Thyroid gland (tissue), 4 donors: ENCODE measurements around the gene FAM168A.

Experiments
- POLR2A ChIP-seq, 2 donors: fragments of 450-650 bp; IDR thresholded peaks; one replicate each; pipeline ENCODE4 v1.6.1; 2017; ENCODE audit warnings: antibody characterized with exemption in 2 of 2, mild to moderate bottlenecking in 2 of 2, moderate library complexity in 1 of 2
- TF ChIP-seq, protein P1 (sequence below), 6 experiments: fragments of 200-600 bp in 3 of 6; fragments of 450-650 bp in 3 of 6; sonication (generic) in 3 of 6; IDR thresholded peaks; one replicate each; pipeline ENCODE4 v1.5.1; 2016 to 2019; ENCODE audit warnings: antibody characterized with exemption in 6 of 6, mild to moderate bottlenecking in 2 of 6, inconsistent platforms in 1 of 6, moderate library complexity in 1 of 6

DNA sequence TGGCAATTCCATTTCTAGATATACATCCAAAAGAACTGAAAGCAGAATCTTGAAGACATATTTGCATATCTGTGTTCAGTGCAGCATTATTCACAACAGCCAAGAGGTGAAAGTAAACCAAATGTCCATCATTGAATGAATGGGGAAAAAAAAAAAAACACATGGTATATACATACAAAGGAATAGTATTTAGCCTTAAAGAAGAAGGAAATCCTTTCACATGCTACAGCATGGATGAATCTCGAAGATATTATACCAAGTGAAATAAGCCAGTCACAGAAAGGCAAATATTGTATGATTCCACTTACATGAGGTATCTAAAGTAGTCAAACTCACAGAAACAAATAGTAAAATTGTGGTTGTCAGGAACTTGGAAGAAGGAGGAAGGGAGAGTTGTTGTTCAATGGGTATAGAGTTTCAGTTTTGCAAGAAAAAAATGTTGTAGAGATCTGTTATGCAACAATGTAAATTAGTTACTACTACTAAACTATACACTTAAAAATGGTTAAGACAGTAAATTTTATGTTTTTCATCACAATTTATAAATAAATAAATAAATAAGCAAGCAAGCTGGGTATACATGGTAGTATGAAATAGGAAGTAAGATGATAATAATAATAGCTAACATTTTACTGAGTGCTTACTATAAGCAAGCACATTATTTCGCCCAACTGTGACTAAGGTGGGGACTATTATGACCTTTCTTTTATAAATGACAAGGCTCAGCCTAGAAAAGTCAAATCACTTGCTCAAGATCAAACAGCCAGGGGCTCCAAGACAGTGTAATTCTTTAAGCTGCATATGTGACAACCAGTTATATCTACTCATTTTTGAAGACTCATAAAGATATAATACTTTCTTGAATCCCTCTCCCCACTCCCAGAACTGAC lies 50.0 kb downstream of the FAM168A start:
- TF ChIP-seq, protein P1, sequence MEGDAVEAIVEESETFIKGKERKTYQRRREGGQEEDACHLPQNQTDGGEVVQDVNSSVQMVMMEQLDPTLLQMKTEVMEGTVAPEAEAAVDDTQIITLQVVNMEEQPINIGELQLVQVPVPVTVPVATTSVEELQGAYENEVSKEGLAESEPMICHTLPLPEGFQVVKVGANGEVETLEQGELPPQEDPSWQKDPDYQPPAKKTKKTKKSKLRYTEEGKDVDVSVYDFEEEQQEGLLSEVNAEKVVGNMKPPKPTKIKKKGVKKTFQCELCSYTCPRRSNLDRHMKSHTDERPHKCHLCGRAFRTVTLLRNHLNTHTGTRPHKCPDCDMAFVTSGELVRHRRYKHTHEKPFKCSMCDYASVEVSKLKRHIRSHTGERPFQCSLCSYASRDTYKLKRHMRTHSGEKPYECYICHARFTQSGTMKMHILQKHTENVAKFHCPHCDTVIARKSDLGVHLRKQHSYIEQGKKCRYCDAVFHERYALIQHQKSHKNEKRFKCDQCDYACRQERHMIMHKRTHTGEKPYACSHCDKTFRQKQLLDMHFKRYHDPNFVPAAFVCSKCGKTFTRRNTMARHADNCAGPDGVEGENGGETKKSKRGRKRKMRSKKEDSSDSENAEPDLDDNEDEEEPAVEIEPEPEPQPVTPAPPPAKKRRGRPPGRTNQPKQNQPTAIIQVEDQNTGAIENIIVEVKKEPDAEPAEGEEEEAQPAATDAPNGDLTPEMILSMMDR (IDR thresholded peaks at IDR 0.05), result no peak
- no peak for TF ChIP-seq POLR2A (IDR thresholded peaks at IDR 0.05)
